DOHH2 (cell line): ENCODE results near the gene DHX58.

Experiments
- EZH2phosphoT487 ChIP-seq: fragments of 200-600 bp; sonication (generic); IDR thresholded peaks from 2 replicates; pipeline ENCODE4 v1.6.1; 2017; ENCODE audit warnings: borderline replicate concordance, mild to moderate bottlenecking, antibody characterized with exemption, low read length, moderate library complexity, mixed read lengths
- TF ChIP-seq, protein P1 (sequence below): fragments of 200-600 bp; sonication (generic); IDR thresholded peaks from one replicate; pipeline ENCODE4 v1.5.1; 2014; ENCODE audit warnings: antibody characterized with exemption, mild to moderate bottlenecking, low read depth, low read length; ENCODE audit not compliant: poor library complexity, severe bottlenecking

DNA sequence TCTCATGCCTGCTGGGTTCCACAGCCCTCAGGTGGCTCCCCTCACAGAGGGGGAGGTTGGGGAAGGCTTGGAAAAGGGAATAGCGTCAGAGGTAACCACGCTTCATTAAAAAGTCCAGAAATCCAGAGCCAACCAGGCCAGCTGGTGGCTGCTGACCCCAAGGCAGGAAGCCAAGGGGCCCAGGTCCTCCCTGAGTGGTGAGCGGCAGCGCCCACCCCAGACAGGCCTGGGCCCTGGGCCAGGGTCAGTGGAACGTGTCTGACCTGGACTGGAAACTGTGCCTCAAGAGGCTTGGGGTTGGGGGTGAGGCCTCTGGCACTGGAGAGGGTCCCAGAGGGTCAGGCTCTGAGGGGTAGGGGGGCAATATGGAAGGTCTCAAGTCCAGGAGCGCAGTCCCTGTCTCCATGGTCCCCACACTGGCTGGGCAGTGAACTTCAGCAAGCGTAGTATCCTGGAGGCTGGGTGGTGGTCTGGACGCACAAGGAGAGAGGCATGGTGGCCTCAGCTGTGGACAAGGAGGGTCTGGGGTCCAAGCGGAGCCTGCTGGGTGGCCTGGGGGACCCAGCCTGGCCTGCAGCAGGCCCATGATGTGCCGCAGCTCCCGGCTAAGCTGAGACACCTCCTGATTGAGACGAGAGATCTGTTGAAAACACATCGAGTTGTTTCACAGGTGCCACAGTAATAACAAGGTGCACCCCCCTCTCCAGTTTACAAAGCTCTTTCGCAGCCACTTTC lies 47.4 kb upstream of the DHX58 start:
- TF ChIP-seq, protein P1, sequence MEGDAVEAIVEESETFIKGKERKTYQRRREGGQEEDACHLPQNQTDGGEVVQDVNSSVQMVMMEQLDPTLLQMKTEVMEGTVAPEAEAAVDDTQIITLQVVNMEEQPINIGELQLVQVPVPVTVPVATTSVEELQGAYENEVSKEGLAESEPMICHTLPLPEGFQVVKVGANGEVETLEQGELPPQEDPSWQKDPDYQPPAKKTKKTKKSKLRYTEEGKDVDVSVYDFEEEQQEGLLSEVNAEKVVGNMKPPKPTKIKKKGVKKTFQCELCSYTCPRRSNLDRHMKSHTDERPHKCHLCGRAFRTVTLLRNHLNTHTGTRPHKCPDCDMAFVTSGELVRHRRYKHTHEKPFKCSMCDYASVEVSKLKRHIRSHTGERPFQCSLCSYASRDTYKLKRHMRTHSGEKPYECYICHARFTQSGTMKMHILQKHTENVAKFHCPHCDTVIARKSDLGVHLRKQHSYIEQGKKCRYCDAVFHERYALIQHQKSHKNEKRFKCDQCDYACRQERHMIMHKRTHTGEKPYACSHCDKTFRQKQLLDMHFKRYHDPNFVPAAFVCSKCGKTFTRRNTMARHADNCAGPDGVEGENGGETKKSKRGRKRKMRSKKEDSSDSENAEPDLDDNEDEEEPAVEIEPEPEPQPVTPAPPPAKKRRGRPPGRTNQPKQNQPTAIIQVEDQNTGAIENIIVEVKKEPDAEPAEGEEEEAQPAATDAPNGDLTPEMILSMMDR: no peak
- no peak for TF ChIP-seq EZH2phosphoT487
